Mesenchymal stem cell (in vitro differentiated cells and primary cell): ENCODE results near the gene SPTBN1.

Experiments used
- DNase-seq: peaks from one replicate; pipeline ENCODE4 v3.0.0-alpha.2; 2013
- H2AFZ ChIP-seq: one replicate; pipeline ENCODE4 v1.6.1; 2013; ENCODE audit warnings: low read depth, mild to moderate bottlenecking, control low read depth, inconsistent platforms, low read length, moderate library complexity
- H2AK5ac ChIP-seq: 2 replicates; pipeline ENCODE4 v1.6.1; 2013; ENCODE audit warnings: low read length, moderate library complexity, mild to moderate bottlenecking, inconsistent platforms; ENCODE audit not compliant: severe bottlenecking
- H2BK120ac ChIP-seq: one replicate; pipeline ENCODE4 v1.6.1; 2013; ENCODE audit warnings: low read depth, mild to moderate bottlenecking, inconsistent platforms, low read length, moderate library complexity
- H2BK12ac ChIP-seq, 2 experiments: one replicate each; pipeline ENCODE4 v1.6.1; 2013; ENCODE audit warnings: inconsistent platforms in 2 of 2, low read length in 2 of 2, mild to moderate bottlenecking in 2 of 2, moderate library complexity in 2 of 2, control low read depth in 1 of 2
- H2BK15ac ChIP-seq: one replicate; pipeline ENCODE4 v1.6.1; 2013; ENCODE audit warnings: mild to moderate bottlenecking, low read depth, inconsistent platforms; ENCODE audit not compliant: poor library complexity, severe bottlenecking
- H2BK5ac ChIP-seq: 2 replicates; pipeline ENCODE4 v1.6.1; 2013; ENCODE audit warnings: low read depth, mild to moderate bottlenecking, low read length, control low read depth, inconsistent platforms; ENCODE audit not compliant: poor library complexity, severe bottlenecking
- H3K14ac ChIP-seq, 2 experiments: one replicate each; pipeline ENCODE4 v1.6.1; 2013; ENCODE audit warnings: inconsistent platforms in 2 of 2, low read length in 2 of 2, control low read depth in 1 of 2, mild to moderate bottlenecking in 1 of 2, moderate library complexity in 1 of 2
- H3K18ac ChIP-seq, 2 experiments: one replicate each; pipeline ENCODE4 v1.6.1; 2013; ENCODE audit warnings: inconsistent platforms in 2 of 2, low read length in 2 of 2, control low read depth in 1 of 2, low read depth in 1 of 2, mild to moderate bottlenecking in 1 of 2
- H3K23ac ChIP-seq, 2 experiments: one replicate each; pipeline ENCODE4 v1.6.1; 2013; ENCODE audit warnings: inconsistent platforms in 2 of 2, low read length in 2 of 2, mild to moderate bottlenecking in 2 of 2, moderate library complexity in 2 of 2, control low read depth in 1 of 2
- H3K27ac ChIP-seq: 2 replicates; pipeline ENCODE4 v1.5.1; 2013; ENCODE audit warnings: mild to moderate bottlenecking, moderate library complexity, low read length, control low read depth, inconsistent platforms; ENCODE audit not compliant: poor library complexity, severe bottlenecking
- H3K27me3 ChIP-seq, 2 experiments: 2 replicates each; pipeline versions ENCODE4 v1.6.1 to v1.7.0; 2013; ENCODE audit warnings: low read length in 2 of 2, mild to moderate bottlenecking in 2 of 2, moderate library complexity in 2 of 2, control low read depth in 1 of 2, inconsistent platforms in 1 of 2; ENCODE audit not compliant: control insufficient read depth in 1 of 2, insufficient read depth in 1 of 2
- H3K36me3 ChIP-seq, 2 experiments: 2 replicates each; pipeline versions ENCODE4 v1.6.1 to v1.7.0; 2013; ENCODE audit warnings: low read length in 2 of 2, control low read depth in 1 of 2, inconsistent platforms in 1 of 2, low read depth in 1 of 2, mild to moderate bottlenecking in 1 of 2; ENCODE audit not compliant: insufficient read depth in 2 of 2, control insufficient read depth in 1 of 2
- H3K4ac ChIP-seq, 2 experiments: one replicate each; pipeline ENCODE4 v1.6.1; 2013; ENCODE audit warnings: inconsistent platforms in 2 of 2, low read length in 2 of 2, mild to moderate bottlenecking in 2 of 2, moderate library complexity in 2 of 2, control low read depth in 1 of 2, low read depth in 1 of 2
- H3K4me1 ChIP-seq: 2 replicates; pipeline ENCODE4 v1.6.1; 2013; ENCODE audit warnings: low read depth, low read length, control low read depth; ENCODE audit not compliant: control insufficient read depth, insufficient read depth
- H3K4me2 ChIP-seq: 2 replicates; pipeline ENCODE4 v1.6.1; 2013; ENCODE audit warnings: low read length, mild to moderate bottlenecking, inconsistent platforms; ENCODE audit not compliant: poor library complexity, severe bottlenecking
- H3K4me3 ChIP-seq, 2 experiments: 2 replicates each; pipeline versions ENCODE4 v1.5.1 to v1.7.0; 2013; ENCODE audit warnings: low read length in 2 of 2, mild to moderate bottlenecking in 2 of 2, control low read depth in 1 of 2, low read depth in 1 of 2; ENCODE audit not compliant: insufficient read depth in 1 of 2
- H3K79me1 ChIP-seq: replicated peaks from 2 replicates; pipeline ENCODE4 v1.6.1; 2013; ENCODE audit warnings: mild to moderate bottlenecking, control low read depth, low read length, inconsistent platforms; ENCODE audit not compliant: poor library complexity, severe bottlenecking
- H3K9ac ChIP-seq: 2 replicates; pipeline ENCODE4 v1.7.0; 2013; ENCODE audit warnings: mild to moderate bottlenecking, low read length, moderate library complexity
- H3K9me3 ChIP-seq: 2 replicates; pipeline ENCODE4 v1.7.0; 2013; ENCODE audit warnings: mild to moderate bottlenecking, low read length; ENCODE audit not compliant: control insufficient read depth
- H4K8ac ChIP-seq: one replicate; pipeline ENCODE4 v1.6.1; 2013; ENCODE audit warnings: inconsistent platforms, mild to moderate bottlenecking, low read length, moderate library complexity
- H4K91ac ChIP-seq: one replicate; pipeline ENCODE4 v1.6.1; 2013; ENCODE audit warnings: mild to moderate bottlenecking, low read length, inconsistent platforms
- WGBS: methylation state at CpG from one replicate; pipeline ENCODE4 v1.1.7; 2013; ENCODE audit warnings: mixed read lengths; 5-methylcytosine and 5-hydroxymethylcytosine counted together

SPTBN1 gene

GRCh38 chr2:54594048-54594447 lies 137.9 kb downstream of the SPTBN1 start:
- no peak overlapping the region for H3K4me3 ChIP-seq
- no peak overlapping the region for H3K4ac ChIP-seq
- no peaks in the 10 kb centered on the region for H3K9me3 ChIP-seq
- no peak overlapping the region for H3K14ac ChIP-seq
- H3K79me1 ChIP-seq = no peaks in the 10 kb centered on the region
- no peak overlapping the region for H2BK5ac ChIP-seq
- no peak overlapping the region for H4K8ac ChIP-seq
- no peak overlapping the region for H2BK15ac ChIP-seq
- no peak for DNase-seq
- H2AFZ ChIP-seq = no peak overlapping the region
- no peak overlapping the region for H4K91ac ChIP-seq
- H3K18ac ChIP-seq = no peak overlapping the region
- H3K4me2 ChIP-seq = no peak overlapping the region
- no peak overlapping the region for H3K9ac ChIP-seq
- H3K27me3 ChIP-seq = no peaks in the 10 kb centered on the region
- H3K23ac ChIP-seq = no peak overlapping the region
- peaks cover 22 to 32% of the 10 kb centered on the region in 2 experiments for H3K36me3 ChIP-seq
- WGBS = 98% methylated on average over 3 of the region's 4 CpGs
- H2BK120ac ChIP-seq = no peak overlapping the region
- no peak overlapping the region for H3K27ac ChIP-seq
- no peak overlapping the region for H2AK5ac ChIP-seq
- peaks cover 25% of the 10 kb centered on the region for H3K4me1 ChIP-seq
- H2BK12ac ChIP-seq = no peak overlapping the region

DNA sequence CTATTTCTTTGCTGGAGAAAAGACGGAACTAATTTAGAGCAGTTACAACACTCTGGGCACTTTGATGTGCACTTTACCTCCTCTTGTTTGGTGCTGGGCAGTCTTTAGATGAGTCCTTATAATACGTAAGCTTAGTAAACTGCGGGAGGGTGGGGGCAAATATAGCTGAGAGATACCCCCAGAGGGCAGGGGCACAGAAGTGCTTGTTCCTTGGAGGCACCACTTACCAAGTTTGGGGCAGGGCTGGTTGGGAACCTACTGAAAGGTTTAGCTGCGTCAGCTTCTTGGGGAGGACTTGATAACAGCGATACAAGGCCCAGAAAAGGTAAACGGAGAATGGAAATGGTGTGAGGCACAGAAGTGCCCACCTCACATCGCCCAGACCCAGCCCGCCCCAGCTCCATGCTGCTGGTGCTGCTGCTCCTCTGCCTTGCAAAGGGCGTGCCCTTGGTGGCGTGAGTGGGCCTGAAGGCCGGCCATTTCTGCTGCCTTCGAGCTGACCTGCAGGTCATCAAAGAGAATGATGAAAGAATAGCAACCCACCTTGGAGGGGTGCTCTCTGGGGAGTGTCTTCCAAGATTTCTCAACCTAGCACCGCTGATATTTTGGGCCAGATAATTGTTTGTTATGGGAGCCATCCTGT lies 139.2 kb downstream of the SPTBN1 start:
- no peak overlapping the region for H2BK12ac ChIP-seq
- H4K8ac ChIP-seq = no peak overlapping the region
- H2AK5ac ChIP-seq = no peak overlapping the region
- H3K9ac ChIP-seq = no peak overlapping the region
- no peak overlapping the region for H3K4me3 ChIP-seq
- H2BK120ac ChIP-seq = no peak overlapping the region
- no peaks in the 10 kb centered on the region for H3K79me1 ChIP-seq
- no peak overlapping the region for H3K14ac ChIP-seq
- over 99% methylated on average over 13 of the region's 13 CpGs for WGBS
- H2BK15ac ChIP-seq = no peak overlapping the region
- peaks cover 29 to 38% of the 10 kb centered on the region in 2 experiments for H3K36me3 ChIP-seq
- H3K4ac ChIP-seq = no peak overlapping the region
- H3K27ac ChIP-seq = no peak overlapping the region
- no peak overlapping the region for H3K18ac ChIP-seq
- no peak overlapping the region for H3K4me2 ChIP-seq
- no peaks in the 10 kb centered on the region for H3K27me3 ChIP-seq
- H2AFZ ChIP-seq = no peak overlapping the region
- H3K23ac ChIP-seq = no peak overlapping the region
- no peak for DNase-seq
- H3K9me3 ChIP-seq = no peaks in the 10 kb centered on the region
- H3K4me1 ChIP-seq = peaks cover 27% of the 10 kb centered on the region
- no peak overlapping the region for H2BK5ac ChIP-seq
- H4K91ac ChIP-seq = no peak overlapping the region

DNA sequence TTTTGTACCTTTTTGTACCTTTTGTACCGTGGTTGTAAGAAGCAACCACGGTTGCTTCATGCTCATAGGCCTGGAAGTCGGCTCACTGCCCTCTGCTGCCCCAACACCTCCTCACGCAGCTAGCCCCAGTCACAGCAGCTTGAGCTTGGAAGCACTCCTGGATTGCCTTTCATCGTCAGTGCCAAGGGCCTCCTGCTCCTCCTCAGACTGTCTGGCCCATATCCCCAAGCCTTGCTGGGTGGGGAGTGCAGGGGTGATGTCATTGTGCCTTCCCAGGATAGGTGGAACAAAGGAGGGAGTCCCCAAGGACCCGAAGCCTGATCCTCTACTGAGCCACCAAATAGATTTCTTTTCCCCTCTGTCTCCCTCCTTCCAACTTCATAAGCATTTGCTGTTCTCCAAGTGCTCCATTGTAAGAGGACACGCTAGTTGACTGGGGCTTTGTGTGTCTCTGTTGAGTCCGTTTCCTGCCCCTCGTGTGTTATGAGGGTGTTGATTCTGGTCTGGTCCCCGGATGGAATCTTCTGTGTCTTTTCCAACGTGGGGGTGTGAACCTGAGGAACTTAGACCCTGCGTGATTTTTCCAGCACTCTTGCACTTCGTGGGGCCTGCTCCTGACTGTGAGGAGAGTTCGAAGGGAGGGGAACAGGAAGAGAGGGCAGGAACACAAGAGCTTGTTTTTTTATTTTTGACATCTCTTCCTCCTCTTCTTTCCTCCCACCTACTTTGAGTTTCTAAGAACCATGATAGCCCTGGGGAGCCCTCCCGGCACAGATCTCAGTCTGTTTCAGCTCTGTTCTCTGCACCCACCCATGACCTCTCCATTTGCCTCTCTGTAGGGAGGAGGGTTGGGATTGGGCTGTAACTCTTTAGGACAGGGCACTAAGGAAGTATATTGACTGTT lies 140.1 kb downstream of the SPTBN1 start:
- Histone ChIP-seq H3K9ac (no peak overlapping the region), H2AFZ (no peak overlapping the region), H3K23ac (no peak overlapping the region), H4K91ac (no peak overlapping the region), H4K8ac (no peak overlapping the region), H3K27ac (no peak overlapping the region), H2BK12ac (no peak overlapping the region), H2BK5ac (no peak overlapping the region), H3K4me2 (no peak overlapping the region), H3K4ac (no peak overlapping the region), H3K9me3 (no peaks in the 10 kb centered on the region), H3K4me1 (peaks cover 24% of the 10 kb centered on the region), H3K36me3 (peaks cover 31 to 38% of the 10 kb centered on the region in 2 experiments), H3K18ac (no peak overlapping the region), H2BK15ac (no peak overlapping the region), H2BK120ac (no peak overlapping the region), H2AK5ac (no peak overlapping the region), H3K79me1 (no peaks in the 10 kb centered on the region), H3K27me3 (no peaks in the 10 kb centered on the region), H3K14ac (peak overlapping the region in 1 of 2 experiments; percentile 86), H3K4me3 (no peak overlapping the region)
- no peak for DNase-seq
- 95% methylated on average over 12 of the region's 15 CpGs for WGBS

GRCh38 chr2:54597153-54597848 lies 141.2 kb downstream of the SPTBN1 start:
- H3K79me1 ChIP-seq = no peaks in the 10 kb centered on the region
- no peak overlapping the region for H2BK5ac ChIP-seq
- no peaks in the 10 kb centered on the region for H3K9me3 ChIP-seq
- no peak for DNase-seq
- peaks cover 28% of the 10 kb centered on the region for H3K4me1 ChIP-seq
- H3K36me3 ChIP-seq = peaks cover 31 to 38% of the 10 kb centered on the region in 2 experiments
- 100% methylated on average over 5 of the region's 5 CpGs for WGBS
- no peak overlapping the region for H2BK120ac ChIP-seq
- no peak overlapping the region for H2BK12ac ChIP-seq
- H3K14ac ChIP-seq = no peak overlapping the region
- H3K27ac ChIP-seq = no peak overlapping the region
- no peak overlapping the region for H4K91ac ChIP-seq
- H3K18ac ChIP-seq = no peak overlapping the region
- no peaks in the 10 kb centered on the region for H3K27me3 ChIP-seq
- no peak overlapping the region for H3K4ac ChIP-seq
- H3K9ac ChIP-seq = no peak overlapping the region
- H2AK5ac ChIP-seq = peak overlapping the region; percentile 59
- no peak overlapping the region for H4K8ac ChIP-seq
- H2AFZ ChIP-seq = no peak overlapping the region
- no peak overlapping the region for H3K4me3 ChIP-seq
- peak overlapping the region; percentile 44 for H2BK15ac ChIP-seq
- H3K23ac ChIP-seq = peak overlapping the region in 1 of 2 experiments; percentile 9
- H3K4me2 ChIP-seq = no peak overlapping the region
